GM23248 (cell line): ENCODE measurements around the gene MDGA2.

Source experiments
- EZH2 ChIP-seq: fragments of 200-600 bp; sonication (generic); IDR thresholded peaks from 2 replicates; pipeline ENCODE4 v1.6.1; 2018; ENCODE audit warnings: antibody characterized with exemption, mild to moderate bottlenecking; ENCODE audit not compliant: insufficient read depth, poor library complexity, severe bottlenecking
- EZH2phosphoT487 ChIP-seq: fragments of 200-600 bp; sonication (generic); IDR thresholded peaks from 2 replicates; pipeline ENCODE4 v1.6.1; 2018; ENCODE audit warnings: antibody characterized with exemption, moderate library complexity, mild to moderate bottlenecking, low read depth; ENCODE audit not compliant: insufficient read depth

DNA sequence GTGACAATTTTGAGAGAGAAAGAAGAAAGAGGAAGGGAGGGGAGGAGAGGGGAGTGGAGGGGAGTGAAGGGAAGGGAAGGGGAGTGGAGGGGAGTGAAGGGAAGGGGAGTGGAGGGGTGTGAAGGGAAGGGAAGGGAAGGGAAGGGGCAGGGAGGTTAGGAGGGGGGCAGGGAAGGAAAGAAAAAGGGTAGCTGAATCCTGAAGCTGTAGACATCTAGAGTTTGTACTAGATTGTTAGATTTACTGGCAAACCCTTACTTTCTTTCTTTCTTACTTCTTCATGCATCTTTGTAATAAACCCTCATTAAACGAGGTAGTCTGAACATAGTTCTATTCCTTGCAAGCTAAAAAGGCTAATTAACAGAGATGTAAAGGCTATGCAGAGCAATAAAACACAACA is 378.0 kb downstream of the MDGA2 start:
- TF ChIP-seq EZH2 (no peak), EZH2phosphoT487 (no peak)
